Activated gamma-delta T cell (primary cell): ENCODE data around the gene PRKCB.
"Not testable (repeated sequence)": the region's sequence is repeated elsewhere in the genome, so short reads cannot be mapped to it uniquely, and the experiment has no call there.

Experiments used
- DNase-seq: peaks from one replicate; lab custom pipeline; 2025; lab: John Stamatoyannopoulos, UW

Gene PRKCB

DNA sequence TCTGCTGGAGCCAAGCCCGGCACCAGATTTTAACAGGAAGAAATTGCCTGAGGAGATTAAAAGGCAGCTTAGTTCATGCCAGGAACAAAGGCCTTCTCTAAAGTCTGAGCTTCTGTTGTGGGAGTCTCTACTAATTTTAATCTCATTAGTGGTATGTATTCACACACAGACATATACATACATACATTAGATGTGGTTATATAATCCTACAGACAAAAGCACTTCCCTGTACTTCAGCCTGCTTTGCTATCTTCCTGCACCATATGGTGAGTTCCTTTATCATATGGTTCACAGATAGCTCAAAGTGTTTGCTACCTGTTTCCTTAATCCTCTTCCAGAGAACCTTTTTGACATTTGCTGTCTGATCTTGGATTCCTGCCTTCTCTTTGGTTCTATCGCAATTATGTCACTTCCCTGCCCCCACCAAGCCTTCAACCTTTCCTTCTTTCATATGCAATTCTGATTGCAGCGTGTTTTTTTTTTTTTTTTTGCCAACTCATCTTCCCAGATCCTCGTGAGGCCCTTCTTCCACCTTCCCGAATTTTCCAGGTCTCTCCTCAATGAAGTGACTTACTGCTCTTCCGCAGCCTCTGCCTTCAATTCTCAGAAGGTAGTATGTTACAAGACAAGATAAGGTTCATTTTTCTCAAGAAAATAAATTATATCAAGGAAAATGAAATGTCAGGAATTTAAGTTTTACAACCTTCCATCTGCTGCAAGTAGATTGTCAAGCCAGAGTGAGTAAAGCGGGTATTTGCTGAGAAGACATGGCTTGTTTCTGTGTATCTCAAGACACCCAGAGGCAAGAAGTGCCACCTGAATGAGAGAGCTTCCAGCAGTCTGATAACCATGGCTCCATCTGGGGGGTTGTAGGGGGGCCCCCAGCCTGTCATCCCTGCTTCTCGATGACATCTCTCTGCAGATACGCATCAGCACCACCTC, 300.1 kb downstream of the PRKCB start:
- no peak for DNase-seq

DNA sequence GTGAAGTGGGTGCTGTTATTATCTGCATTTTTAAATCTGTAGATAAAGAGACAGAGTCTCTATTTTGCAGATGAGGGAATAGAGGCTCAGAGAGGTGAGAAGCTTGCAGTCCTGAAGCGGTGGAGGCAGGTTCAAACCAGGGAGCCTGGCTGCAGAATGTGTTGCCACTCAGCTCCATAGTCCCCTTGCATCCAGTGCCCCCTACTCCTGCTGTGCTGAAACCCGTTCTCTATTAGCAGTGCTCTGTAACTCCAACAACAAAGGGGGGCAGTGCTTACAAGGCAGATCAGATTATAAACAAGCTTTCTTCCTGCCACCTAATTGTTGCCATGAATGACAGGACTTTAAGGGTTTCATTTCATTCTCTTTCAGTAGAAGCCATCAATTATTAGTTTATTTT, 302.2 kb downstream of the PRKCB start:
- DNase-seq = no peak

DNA sequence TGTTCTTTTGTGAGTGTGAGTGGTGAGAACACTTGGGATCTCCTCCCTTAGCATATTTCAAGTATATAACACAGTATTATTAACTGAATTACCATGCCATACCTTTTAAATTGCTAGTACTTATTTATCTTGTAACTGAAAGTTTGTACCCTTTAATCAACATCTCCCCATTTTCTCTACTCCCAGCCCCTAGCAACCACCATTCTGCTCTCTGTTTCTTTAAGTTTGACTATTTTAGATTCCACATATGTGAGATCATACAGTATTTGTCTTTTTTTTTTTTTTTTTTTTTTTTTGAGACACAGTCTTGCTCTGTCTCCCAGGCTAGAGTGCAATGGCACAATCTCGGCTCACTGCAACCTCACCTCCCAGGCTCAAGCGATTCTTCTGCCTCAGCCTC, 302.8 kb downstream of the PRKCB start:
- DNase-seq = no peak

- no peak for DNase-seq
These were observed 303.5 kb downstream of the PRKCB start for GRCh38 chr16:24139282-24139681.

DNA sequence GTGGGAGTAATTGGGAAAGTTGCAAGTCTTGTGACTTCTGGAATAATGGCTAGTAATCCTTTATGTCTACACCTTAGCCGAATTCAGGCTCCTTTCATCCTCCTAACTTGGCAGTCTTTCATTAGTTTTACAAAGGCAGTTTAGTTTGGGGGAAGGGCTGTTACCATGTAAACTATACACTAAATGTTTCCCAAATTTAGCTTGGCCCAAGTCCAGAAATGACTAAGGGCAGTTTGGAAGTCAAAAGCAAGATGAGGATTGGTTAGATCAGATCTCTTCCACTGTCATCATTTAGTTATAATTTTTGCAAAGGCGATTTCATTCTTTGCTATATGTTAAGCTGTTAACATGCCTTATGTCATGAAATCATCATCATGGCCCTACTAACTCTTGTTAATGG, 304.9 kb downstream of the PRKCB start:
- no peak for DNase-seq

- no peak for DNase-seq
These were observed 305.7 kb downstream of the PRKCB start for GRCh38 chr16:24141466-24141865.

GRCh38 chr16:24141917-24142316, 306.1 kb downstream of the PRKCB start:
- no peak for DNase-seq

DNA sequence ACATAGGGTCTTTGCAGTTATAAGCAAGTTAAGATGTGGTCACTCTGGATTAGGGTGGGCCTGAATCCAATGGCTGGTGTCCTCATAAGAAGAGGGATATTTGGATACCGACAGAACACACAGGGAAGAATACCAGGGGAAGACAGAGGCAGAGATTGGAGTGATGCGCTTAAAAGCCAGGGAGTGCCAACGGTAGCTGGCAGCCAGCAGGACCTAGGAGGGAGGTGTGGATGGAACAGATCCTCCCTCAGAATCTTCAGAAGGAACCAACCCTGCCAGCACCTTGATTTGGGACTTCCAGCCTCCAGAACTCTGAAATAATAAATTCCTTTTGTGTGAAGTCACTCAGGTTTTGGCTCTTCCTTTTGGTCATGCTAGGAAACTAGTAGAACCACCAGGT, 310.1 kb downstream of the PRKCB start:
- no peak for DNase-seq

DNA sequence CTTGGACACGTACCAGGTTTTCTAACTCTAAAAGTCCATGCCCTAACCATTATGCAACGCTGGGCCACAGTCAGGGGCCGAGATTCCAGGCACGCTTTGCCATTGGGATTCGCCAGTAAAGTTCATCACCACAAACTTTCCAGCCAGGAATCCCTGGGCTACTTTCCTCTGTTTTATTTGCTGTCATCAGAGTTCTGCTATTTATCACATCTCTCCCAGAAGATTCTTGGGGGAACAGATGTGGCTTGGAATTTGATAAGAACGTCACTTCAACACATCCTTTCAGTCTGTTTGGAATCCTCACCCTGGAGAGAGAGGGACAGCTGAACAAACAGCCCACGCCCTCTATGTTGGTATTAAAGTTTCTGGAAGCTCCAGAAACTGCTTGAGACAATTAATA, 310.7 kb downstream of the PRKCB start:
- no peak for DNase-seq

- DNase-seq = no peak
These were observed 313.3 kb downstream of the PRKCB start for GRCh38 chr16:24149102-24149501.

DNA sequence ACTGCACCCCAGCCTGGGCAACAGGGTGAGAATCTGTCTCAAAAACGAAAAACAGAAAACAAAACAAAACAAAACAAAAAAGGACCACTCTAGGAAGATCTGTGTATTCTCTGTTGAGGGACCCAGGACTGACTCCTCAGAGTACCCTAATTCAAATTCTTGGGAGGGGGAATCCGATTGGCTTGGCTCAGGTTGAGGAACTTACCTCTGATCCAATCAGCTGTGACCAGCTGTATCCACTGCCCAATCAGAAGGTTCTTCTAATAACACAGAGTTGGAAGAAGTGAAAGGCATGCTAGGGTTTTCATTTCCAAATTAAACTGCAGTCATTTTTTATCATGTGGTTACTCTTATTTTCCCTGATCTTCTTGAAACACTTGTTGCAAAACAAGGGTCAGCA, 314.5 kb downstream of the PRKCB start:
- no peak for DNase-seq

DNA sequence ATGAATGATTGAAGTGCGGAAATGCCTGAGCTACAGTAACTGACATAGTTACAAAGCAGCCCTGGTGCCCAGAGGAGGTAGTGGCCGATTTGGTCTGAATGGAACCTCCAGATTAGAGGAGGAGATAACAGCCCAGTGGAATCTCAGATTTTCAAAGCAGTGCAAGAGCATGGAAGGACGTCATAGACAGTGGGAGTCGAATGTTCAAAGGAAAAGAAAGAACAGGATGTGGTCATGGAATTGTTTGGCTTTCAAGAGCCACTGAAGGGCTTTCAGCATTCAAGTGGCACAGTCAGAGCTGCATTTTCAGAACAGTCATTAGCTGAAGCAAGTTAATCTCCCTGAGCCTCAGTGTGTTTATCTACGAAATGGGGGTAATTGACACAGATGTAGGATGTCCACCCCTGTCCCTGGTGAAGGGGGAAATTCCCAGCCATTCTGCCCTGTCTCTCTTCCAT, 315.7 kb downstream of the PRKCB start:
- DNase-seq = no peak

DNA sequence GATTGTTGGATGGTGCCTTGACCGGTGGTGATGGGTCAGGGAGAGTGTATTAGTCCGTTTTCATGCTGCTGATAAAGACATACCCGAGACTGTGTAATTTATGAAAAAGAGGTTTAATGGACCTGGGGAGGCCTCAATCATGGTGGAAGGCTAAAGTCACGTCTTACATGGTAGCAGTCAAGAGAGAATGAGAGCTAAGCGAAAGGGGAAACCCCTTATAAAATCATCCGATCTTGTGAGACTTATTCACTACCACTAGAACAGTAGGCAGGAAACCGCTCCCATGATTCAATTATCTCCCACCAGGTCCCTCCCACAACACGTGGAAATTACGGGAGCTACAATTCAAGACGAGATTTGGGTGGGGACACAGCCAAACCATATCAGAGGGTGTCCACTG, 316.3 kb downstream of the PRKCB start:
- not testable (repeated sequence) for DNase-seq

- DNase-seq = no peak
These were observed 317.0 kb downstream of the PRKCB start for GRCh38 chr16:24152826-24153225.

- DNase-seq = no peak
These were observed 321.0 kb downstream of the PRKCB start for GRCh38 chr16:24156777-24157176.

- DNase-seq = no peak
These were observed 328.2 kb downstream of the PRKCB start for GRCh38 chr16:24163935-24164334.

- no peak for DNase-seq
These were observed 328.6 kb downstream of the PRKCB start for GRCh38 chr16:24164416-24164815.

- DNase-seq = no peak
These were observed 329.5 kb downstream of the PRKCB start for GRCh38 chr16:24165273-24165672.

GRCh38 chr16:24166661-24167528, 331.1 kb downstream of the PRKCB start:
- DNase-seq = no peak

DNA sequence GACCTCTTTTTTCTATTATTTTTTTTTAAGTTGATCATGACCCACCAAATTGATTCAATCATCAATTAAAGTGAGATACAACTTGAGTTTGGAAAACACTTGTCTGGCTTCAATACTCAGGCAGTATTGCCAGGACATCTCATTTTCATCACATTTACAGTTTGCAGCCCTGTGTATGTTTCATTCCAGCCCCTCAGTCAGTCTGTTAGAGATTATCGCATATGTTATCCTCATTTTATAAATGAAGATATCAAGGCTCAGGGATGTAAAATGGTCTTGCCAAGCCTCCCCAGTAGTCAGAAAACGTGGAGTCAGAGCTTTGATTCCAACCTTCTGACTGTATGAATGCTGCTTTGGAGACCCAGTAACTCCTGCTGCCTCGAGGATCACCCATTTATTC, 333.1 kb downstream of the PRKCB start:
- DNase-seq = no peak

DNA sequence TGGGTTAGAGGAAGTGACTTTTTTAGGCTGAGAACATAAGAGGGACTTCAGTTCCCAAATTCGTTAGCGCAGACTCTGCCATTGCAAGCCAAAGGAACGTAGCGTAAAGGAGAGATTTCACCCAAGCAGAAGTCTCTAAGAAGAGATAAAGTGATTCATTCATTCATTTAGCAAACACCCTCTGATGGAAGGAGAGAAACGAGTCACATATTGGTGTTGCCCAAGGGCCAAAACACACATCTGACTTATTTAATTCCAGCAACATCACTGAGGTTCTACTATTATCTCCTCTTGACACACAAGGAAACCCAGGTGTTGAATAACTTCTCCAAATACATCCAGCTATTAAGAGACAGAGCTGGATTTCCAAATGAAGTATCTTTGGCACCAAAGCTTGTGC, 334.6 kb downstream of the PRKCB start:
- DNase-seq = no peak

DNA sequence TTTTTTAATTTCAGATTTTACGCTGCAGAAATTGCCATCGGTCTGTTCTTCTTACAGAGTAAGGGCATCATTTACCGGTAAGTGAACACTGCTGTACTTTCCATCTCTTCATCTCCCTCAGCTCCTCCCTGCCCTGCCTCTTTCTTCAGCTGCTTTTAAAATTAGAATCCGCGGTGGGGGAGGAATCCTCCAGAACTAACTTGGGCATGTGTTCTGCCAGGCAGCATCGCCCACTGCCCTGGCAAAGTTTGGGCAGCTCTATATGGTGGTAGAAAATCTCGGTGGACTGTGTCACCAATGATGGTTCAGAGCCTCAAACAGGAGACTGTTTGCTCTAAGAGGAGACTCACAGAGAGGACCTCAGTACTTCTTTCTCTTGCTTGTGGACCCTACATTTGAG, 338.7 kb downstream of the PRKCB start:
- DNase-seq = no peak

- no peak for DNase-seq
These were observed 339.2 kb downstream of the PRKCB start for GRCh38 chr16:24174957-24175356.
